SK-N-SH treated with all-trans-retinoic acid at 6 μM for 48 hours (cell line): ENCODE results near the gene FAM240B.

ENCODE experiments used
- ATAC-seq: fragments of 200-7000 bp; cut with Tn5 transposase; 3 replicates; pipeline ENCODE4 v1.9.1; 2020; ENCODE audit warnings: mild to moderate bottlenecking, moderate library complexity
- ARNTL ChIP-seq: fragments of 450-650 bp; formaldehyde crosslinking; IDR thresholded peaks from 2 replicates; pipeline ENCODE4 v1.5.0; 2020; ENCODE audit warnings: low read depth, mild to moderate bottlenecking, moderate library complexity, borderline replicate concordance
- BACH2 ChIP-seq: fragments of 250-450 bp; sonication (Bioruptor Pico); IDR thresholded peaks from 2 replicates; pipeline ENCODE4 v1.9.0; 2021; ENCODE audit warnings: mild to moderate bottlenecking, borderline replicate concordance
- CSDC2 ChIP-seq: fragments of 250-450 bp; sonication (Bioruptor Pico); IDR thresholded peaks from 2 replicates; pipeline ENCODE4 v1.5.0; 2020; ENCODE audit warnings: mild to moderate bottlenecking, moderate library complexity
- CSRNP3 ChIP-seq: fragments of 250-450 bp; sonication (Bioruptor Pico); IDR thresholded peaks from 2 replicates; pipeline ENCODE4 v1.5.1; 2021; ENCODE audit warnings: mild to moderate bottlenecking, moderate library complexity
- ESRRG ChIP-seq: fragments of 250-450 bp; sonication (Bioruptor Pico); IDR thresholded peaks from 2 replicates; pipeline ENCODE4 v1.6.1; 2021; ENCODE audit warnings: mild to moderate bottlenecking
- GLIS3 ChIP-seq: fragments of 250-450 bp; sonication (Bioruptor Pico); IDR thresholded peaks from 2 replicates; pipeline ENCODE4 v1.5.0; 2020; ENCODE audit warnings: mild to moderate bottlenecking, moderate library complexity
- ISL1 ChIP-seq: fragments of 250-450 bp; sonication (Bioruptor Pico); IDR thresholded peaks from 2 replicates; pipeline ENCODE4 v2.1.2; 2022; ENCODE audit warnings: mild to moderate bottlenecking, moderate library complexity
- OSR1 ChIP-seq: fragments of 250-450 bp; sonication (Bioruptor Pico); IDR thresholded peaks from 2 replicates; pipeline ENCODE4 v1.8.0; 2022; ENCODE audit warnings: moderate library complexity, mild to moderate bottlenecking, inconsistent platforms
- PPARA ChIP-seq: fragments of 250-450 bp; sonication (Bioruptor Pico); IDR thresholded peaks from 2 replicates; pipeline ENCODE4 v1.5.0; 2020; ENCODE audit warnings: mild to moderate bottlenecking, borderline replicate concordance
- SNAI2 ChIP-seq: fragments of 250-450 bp; sonication (Bioruptor Pico); IDR thresholded peaks from 2 replicates; pipeline ENCODE4 v1.5.0; 2020; ENCODE audit warnings: mild to moderate bottlenecking, moderate library complexity
- TCF4 ChIP-seq: fragments of 250-450 bp; sonication (Bioruptor Pico); IDR thresholded peaks from 2 replicates; pipeline ENCODE4 v1.8.0; 2021; ENCODE audit warnings: mild to moderate bottlenecking, moderate library complexity, borderline replicate concordance
- TOX ChIP-seq: fragments of 250-450 bp; sonication (Bioruptor Pico); IDR thresholded peaks from 2 replicates; pipeline ENCODE4 v1.8.0; 2021; ENCODE audit warnings: mild to moderate bottlenecking, moderate library complexity, borderline replicate concordance
- ZC3H10 ChIP-seq: fragments of 250-450 bp; sonication (Bioruptor Pico); IDR thresholded peaks from 2 replicates; pipeline ENCODE4 v1.5.1; 2021; ENCODE audit warnings: mild to moderate bottlenecking, moderate library complexity
- ZFP3 ChIP-seq: fragments of 250-450 bp; sonication (Bioruptor Pico); IDR thresholded peaks from 2 replicates; pipeline ENCODE4 v1.5.0; 2020; ENCODE audit warnings: mild to moderate bottlenecking, moderate library complexity
- ZFP30 ChIP-seq: fragments of 450-650 bp; formaldehyde crosslinking; IDR thresholded peaks from 2 replicates; pipeline ENCODE4 v1.5.0; 2022; ENCODE audit warnings: mild to moderate bottlenecking, moderate library complexity
- ZNF70 ChIP-seq: fragments of 450-650 bp; formaldehyde crosslinking; IDR thresholded peaks from 2 replicates; pipeline ENCODE4 v1.5.0; 2020; ENCODE audit warnings: mild to moderate bottlenecking, moderate library complexity
- ZNF8 ChIP-seq: fragments of 450-650 bp; formaldehyde crosslinking; IDR thresholded peaks from 2 replicates; pipeline ENCODE4 v1.5.0; 2020; ENCODE audit warnings: mild to moderate bottlenecking, moderate library complexity
- TF ChIP-seq, protein P1 (sequence below): fragments of 250-450 bp; sonication (Bioruptor Pico); IDR thresholded peaks from 2 replicates; pipeline ENCODE4 v1.8.0; 2021; ENCODE audit warnings: low read depth, mild to moderate bottlenecking, moderate library complexity, borderline replicate concordance
- TF ChIP-seq, protein P2 (sequence below): fragments of 250-450 bp; sonication (Bioruptor Pico); IDR thresholded peaks from 2 replicates; pipeline ENCODE4 v1.5.1; 2020; ENCODE audit warnings: low read depth, mild to moderate bottlenecking, moderate library complexity

Gene FAM240B

DNA sequence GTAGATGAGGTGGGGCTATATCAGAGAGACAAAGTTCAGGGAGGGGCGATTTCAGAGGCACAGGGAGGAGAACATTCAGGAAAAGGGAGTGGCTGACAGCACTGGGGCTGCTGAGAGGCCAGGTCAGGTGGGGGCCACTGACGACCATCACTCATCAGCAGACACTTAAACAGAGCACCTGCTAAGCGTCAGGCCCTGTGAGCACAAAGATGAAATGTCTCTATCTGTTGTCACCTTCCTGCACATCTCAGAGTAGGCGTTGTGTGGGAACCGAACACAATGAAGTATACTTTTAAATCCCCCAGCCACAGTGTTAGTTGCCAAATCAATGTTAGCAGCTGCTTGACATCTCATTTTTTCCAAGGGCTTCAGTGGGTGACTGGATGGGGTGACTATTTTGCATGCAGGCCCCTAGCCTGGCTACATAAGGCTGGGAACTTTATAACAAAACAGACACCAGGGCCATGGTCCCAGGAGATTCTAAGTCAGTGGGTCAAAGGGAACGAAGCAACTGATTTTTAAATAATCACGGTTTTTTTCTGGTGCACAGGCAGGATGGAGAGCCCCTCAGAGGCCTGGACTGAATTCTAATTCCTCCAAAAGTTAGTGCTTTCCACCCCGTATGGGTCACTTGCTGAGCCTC is 68.4 kb downstream of the FAM240B start:
- TF ChIP-seq ZNF8 (CRISPR knock-in tag) (no peak), ZC3H10 (no peak), ZFP30 (CRISPR knock-in tag) (no peak), SNAI2 (CRISPR knock-in tag) (no peak), ISL1 (CRISPR knock-in tag) (no peak), ZNF70 (CRISPR knock-in tag) (no peak), CSRNP3 (CRISPR knock-in tag) (no peak), TCF4 (no peak), PPARA (CRISPR knock-in tag) (no peak), ARNTL (no peak)
- ATAC-seq: no peak

DNA sequence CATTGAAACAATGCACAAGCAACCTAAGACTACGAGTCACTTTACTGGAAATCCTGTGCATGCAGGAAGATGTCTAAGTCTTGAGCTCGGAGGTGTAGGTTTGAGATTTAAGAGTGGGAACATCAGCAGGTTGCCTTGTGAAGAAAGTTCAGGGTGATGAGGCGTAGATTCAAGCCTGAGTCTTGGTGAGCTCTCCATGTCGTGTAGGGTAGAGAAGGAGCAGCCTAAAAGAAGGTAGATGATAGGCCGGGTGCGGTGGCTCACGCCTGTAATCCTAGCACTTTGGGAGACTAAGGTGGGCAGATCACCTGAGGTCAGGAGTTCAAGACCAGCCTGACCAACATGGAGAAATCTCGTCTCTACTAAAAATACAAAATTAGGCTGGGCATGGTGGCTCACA is 69.4 kb downstream of the FAM240B start:
- ATAC-seq: no peak
- TF ChIP-seq CSDC2 (no peak), PPARA (CRISPR knock-in tag) (no peak), BACH2 (CRISPR knock-in tag) (no peak), TCF4 (no peak), GLIS3 (CRISPR knock-in tag) (no peak), OSR1 (CRISPR knock-in tag) (no peak), ARNTL (no peak), TOX (no peak), ZFP3 (CRISPR knock-in tag) (no peak), ESRRG (CRISPR knock-in tag) (no peak), ZFP30 (CRISPR knock-in tag) (no peak)
- TF ChIP-seq, protein P1, sequence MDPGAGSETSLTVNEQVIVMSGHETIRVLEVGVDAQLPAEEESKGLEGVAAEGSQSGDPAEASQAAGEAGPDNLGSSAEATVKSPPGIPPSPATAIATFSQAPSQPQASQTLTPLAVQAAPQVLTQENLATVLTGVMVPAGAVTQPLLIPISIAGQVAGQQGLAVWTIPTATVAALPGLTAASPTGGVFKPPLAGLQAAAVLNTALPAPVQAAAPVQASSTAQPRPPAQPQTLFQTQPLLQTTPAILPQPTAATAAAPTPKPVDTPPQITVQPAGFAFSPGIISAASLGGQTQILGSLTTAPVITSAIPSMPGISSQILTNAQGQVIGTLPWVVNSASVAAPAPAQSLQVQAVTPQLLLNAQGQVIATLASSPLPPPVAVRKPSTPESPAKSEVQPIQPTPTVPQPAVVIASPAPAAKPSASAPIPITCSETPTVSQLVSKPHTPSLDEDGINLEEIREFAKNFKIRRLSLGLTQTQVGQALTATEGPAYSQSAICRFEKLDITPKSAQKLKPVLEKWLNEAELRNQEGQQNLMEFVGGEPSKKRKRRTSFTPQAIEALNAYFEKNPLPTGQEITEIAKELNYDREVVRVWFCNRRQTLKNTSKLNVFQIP (CRISPR knock-in tag): no peak
- TF ChIP-seq, protein P2, sequence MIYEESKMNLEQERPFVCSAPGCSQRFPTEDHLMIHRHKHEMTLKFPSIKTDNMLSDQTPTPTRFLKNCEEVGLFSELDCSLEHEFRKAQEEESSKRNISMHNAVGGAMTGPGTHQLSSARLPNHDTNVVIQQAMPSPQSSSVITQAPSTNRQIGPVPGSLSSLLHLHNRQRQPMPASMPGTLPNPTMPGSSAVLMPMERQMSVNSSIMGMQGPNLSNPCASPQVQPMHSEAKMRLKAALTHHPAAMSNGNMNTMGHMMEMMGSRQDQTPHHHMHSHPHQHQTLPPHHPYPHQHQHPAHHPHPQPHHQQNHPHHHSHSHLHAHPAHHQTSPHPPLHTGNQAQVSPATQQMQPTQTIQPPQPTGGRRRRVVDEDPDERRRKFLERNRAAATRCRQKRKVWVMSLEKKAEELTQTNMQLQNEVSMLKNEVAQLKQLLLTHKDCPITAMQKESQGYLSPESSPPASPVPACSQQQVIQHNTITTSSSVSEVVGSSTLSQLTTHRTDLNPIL (CRISPR knock-in tag): no peak

GRCh38 chr9:38649731-38650363 is 70.1 kb downstream of the FAM240B start:
- ATAC-seq: no peak

DNA sequence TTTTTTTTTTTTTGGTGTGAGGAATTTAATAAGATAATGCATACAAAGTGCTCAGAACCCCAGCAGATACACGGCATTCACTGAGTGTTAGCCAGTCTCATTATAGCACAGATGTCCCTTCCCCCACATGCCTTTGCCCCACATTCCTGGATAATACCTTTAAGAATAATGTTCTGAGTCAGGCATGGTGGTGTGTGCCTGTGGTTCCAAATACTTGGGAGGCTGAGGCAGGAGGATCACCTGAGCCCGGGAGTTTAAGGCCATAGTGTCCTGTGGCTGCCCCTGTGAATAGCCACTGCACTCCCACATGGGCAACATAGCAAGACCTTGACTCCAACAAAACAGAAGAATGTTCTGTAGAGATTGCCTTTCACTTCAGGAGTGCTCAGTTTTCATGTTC is 75.3 kb downstream of the FAM240B start:
- TF ChIP-seq ISL1 (CRISPR knock-in tag): no peak

More at GRCh38 chr9:38649731-38650363, 70.1 kb downstream of the FAM240B start:
- no peak for TF ChIP-seq PPARA (CRISPR knock-in tag)

More for the DNA sequence above, 75.3 kb downstream of the FAM240B start:
- ATAC-seq: no peak
